ENCODE results near the gene TAMALIN.

The TAMALIN gene

DNA sequence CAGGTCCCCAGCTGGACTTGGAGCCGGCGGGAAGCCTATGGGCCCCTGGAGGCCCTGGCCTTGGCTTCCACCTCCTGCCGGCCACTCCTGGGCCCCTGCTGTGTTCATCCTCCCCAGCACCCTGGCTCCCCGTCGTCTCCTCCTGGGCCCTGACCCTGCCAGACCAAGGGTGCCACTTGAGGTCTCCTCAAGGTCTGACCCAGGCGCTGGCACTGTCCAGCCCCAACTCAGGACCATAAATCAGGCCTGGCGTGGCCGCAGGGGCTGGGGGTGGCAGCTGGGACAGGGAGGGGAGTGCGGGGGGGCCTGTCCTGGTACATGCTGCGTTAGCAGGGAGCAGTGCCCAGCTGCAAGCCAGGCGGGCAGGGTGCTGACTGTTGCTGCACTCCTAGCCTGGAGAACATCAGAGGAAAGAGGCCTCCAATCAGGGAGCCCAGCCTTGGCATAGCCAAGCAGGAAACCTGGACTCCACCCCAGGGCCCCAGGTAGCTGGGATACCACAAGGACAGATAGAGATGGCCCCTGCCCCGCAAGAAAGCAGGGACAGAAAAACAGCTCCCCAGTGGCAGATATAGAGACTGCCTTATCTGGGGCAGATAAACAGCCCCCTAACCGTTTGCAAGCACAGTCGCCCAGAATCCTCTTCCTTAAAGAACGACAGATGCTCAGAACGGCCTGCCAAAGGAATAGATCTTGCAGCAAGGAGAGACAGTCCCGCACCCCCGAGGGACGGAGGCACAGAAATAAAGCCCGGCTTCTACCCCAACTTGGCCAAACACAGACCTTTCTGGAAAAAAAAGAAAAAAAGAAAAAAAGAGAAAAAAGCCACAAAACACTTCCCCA lies 56.6 kb downstream of the TAMALIN start:
- DNase-seq = peak in 4 of 10 donors; percentile 54 to 90 (median 70)

GRCh38 chr12:52063981-52064649 lies 57.4 kb downstream of the TAMALIN start:
- intact Hi-C loops (cut with DNase I) = no loop called here
- peak in 1 of 10 donors; percentile 78 for DNase-seq

More for the DNA sequence above, 56.6 kb downstream of the TAMALIN start:
- intact Hi-C loops (cut with DNase I) = no loop called here
